OCI-LY1 (cell line): ENCODE measurements around the gene CCT4.

ENCODE experiments used
- CTCF ChIP-seq: fragments of 200-600 bp; sonication (generic), shearing (Covaris generic); IDR thresholded peaks from 2 replicates; pipeline ENCODE4 v1.5.1; 2017; ENCODE audit warnings: mild to moderate bottlenecking, antibody characterized with exemption, low read length, moderate library complexity, mixed read lengths
- EZH2 ChIP-seq: fragments of 200-600 bp; sonication (generic), shearing (Covaris generic); IDR thresholded peaks from 2 replicates; pipeline ENCODE4 v1.8.0; 2017; ENCODE audit warnings: borderline replicate concordance, mixed run types, mild to moderate bottlenecking, antibody characterized with exemption, low read length, moderate library complexity, mixed read lengths

GRCh38 chr2:61878761-61879160 is 9.7 kb downstream of the CCT4 start:
- no peak for TF ChIP-seq CTCF
- TF ChIP-seq EZH2 = no peak
